HG03432 (cell line): ENCODE measurements around the gene ZFP2.

Source experiments
- ATAC-seq: cut with Tn5 transposase; IDR thresholded peaks from one replicate; pipeline ENCODE4 v1.9.1; 2021; ENCODE audit warnings: mild to moderate bottlenecking, moderate library complexity; ENCODE audit not compliant: unreplicated experiment

Gene ZFP2

DNA sequence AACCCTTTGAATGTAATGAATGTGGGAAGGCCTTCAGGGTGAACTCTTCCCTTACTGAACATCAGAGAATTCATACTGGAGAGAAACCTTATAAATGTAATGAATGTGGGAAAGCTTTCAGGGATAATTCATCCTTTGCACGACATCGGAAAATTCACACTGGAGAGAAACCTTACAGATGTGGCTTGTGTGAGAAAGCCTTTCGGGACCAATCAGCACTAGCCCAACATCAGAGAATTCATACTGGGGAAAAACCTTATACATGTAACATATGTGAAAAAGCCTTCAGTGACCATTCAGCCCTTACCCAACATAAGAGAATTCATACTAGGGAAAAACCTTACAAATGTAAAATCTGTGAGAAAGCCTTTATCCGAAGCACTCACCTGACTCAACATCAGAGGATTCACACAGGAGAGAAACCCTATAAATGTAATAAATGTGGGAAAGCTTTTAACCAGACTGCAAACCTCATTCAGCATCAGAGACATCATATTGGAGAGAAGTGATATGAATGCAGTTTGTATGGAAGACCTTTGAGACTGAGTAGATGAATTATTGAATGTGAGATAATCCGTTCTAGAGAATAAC, 69.8 kb downstream of the ZFP2 start:
- ATAC-seq = no peak

DNA sequence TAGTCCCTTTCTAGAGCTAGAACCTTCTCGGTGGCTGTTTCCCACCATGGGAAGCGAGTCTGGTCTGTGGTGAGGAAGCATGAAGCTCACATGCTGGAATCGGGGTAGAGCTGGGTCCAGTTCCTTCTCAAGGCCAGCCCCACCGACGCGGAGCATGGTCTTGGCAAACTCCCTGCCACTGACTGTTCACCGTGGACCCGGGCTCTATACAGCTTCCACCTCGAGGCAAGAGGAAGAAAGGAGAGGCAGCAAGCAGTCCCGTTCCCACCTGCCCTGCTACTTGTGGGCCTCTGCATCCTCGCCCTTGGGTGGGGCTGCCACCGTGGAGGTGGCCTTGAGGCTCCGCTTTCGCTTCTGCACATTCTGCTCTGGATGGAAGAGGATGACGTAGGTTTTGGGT, 85.7 kb downstream of the ZFP2 start:
- no peak for ATAC-seq
